Renal pelvis (tissue), 12 donors: Measurements from ENCODE around the gene CYP1B1. TPM values are rescaled to one million over a fixed set of nuclear protein-coding genes. Genes with fewer than 3 reads are reported as not detected.
"Not testable (repeated sequence)": the region's sequence is repeated elsewhere in the genome, so short reads cannot be mapped to it uniquely, and the experiment has no call there.

Experiments used
- DNase-seq: peaks from one replicate; pipeline ENCODE4 v3.0.0-alpha.2; 2013
- long read RNA-seq, 16 experiments: transcript quantifications; one replicate each; lab custom pipeline, GENCODE V29; 2026
- polyA plus RNA-seq, 3 donors: library from polyadenylated mRNA; unstranded; fragments of 120-200 nt; gene quantifications; one replicate each; pipeline ENCODE4 v1.2.1, GENCODE V29; 2013; ENCODE audit not compliant: insufficient read length in 3 of 3

CYP1B1 gene
- polyA plus RNA-seq: 10 to 100 TPM; 64.7 to 99.3 (median 80.0) TPM
- long read RNA-seq, donor 1, full-length matches to known transcripts: 24 of 29 reads
- long read RNA-seq, donor 1, partial matches to known transcripts: 5 of 29 reads
- long read RNA-seq, donor 1, other reads (novel, unspliced or antisense): 0 of 29 reads
- long read RNA-seq, donor 2, full-length matches to known transcripts: 18 of 30 reads
- long read RNA-seq, donor 2, partial matches to known transcripts: 12 of 30 reads
- long read RNA-seq, donor 2, other reads (novel, unspliced or antisense): 0 of 30 reads
- long read RNA-seq, donor 3, full-length matches to known transcripts: 23 of 42 reads
- long read RNA-seq, donor 3, partial matches to known transcripts: 19 of 42 reads
- long read RNA-seq, donor 3, other reads (novel, unspliced or antisense): 0 of 42 reads
- long read RNA-seq, donor 4, full-length matches to known transcripts: 10 of 18 reads
- long read RNA-seq, donor 4, partial matches to known transcripts: 8 of 18 reads
- long read RNA-seq, donor 4, other reads (novel, unspliced or antisense): 0 of 18 reads
- long read RNA-seq, donor 5, full-length matches to known transcripts: 16 of 16 reads
- long read RNA-seq, donor 5, partial matches to known transcripts: 0 of 16 reads
- long read RNA-seq, donor 5, other reads (novel, unspliced or antisense): 0 of 16 reads
- long read RNA-seq, donor 6, full-length matches to known transcripts: 17 of 22 reads
- long read RNA-seq, donor 6, partial matches to known transcripts: 5 of 22 reads
- long read RNA-seq, donor 6, other reads (novel, unspliced or antisense): 0 of 22 reads
- long read RNA-seq, donor 7, full-length matches to known transcripts: 28 of 42 reads
- long read RNA-seq, donor 7, partial matches to known transcripts: 14 of 42 reads
- long read RNA-seq, donor 7, other reads (novel, unspliced or antisense): 0 of 42 reads
- long read RNA-seq, donor 8, full-length matches to known transcripts: 112 of 189 reads
- long read RNA-seq, donor 8, partial matches to known transcripts: 77 of 189 reads
- long read RNA-seq, donor 8, other reads (novel, unspliced or antisense): 0 of 189 reads
- long read RNA-seq, donor 9, full-length matches to known transcripts: 29 of 49 reads
- long read RNA-seq, donor 9, partial matches to known transcripts: 20 of 49 reads
- long read RNA-seq, donor 9, other reads (novel, unspliced or antisense): 0 of 49 reads
- long read RNA-seq, donor 10, full-length matches to known transcripts: 20 of 38 reads
- long read RNA-seq, donor 10, partial matches to known transcripts: 18 of 38 reads
- long read RNA-seq, donor 10, other reads (novel, unspliced or antisense): 0 of 38 reads
- long read RNA-seq, donor 11, full-length matches to known transcripts: 21 of 28 reads
- long read RNA-seq, donor 11, partial matches to known transcripts: 7 of 28 reads
- long read RNA-seq, donor 11, other reads (novel, unspliced or antisense): 0 of 28 reads
- long read RNA-seq, donor 12, full-length matches to known transcripts: 34 of 49 reads
- long read RNA-seq, donor 12, partial matches to known transcripts: 15 of 49 reads
- long read RNA-seq, donor 12, other reads (novel, unspliced or antisense): 0 of 49 reads
- long read RNA-seq, donor 13, full-length matches to known transcripts: 16 of 22 reads
- long read RNA-seq, donor 13, partial matches to known transcripts: 6 of 22 reads
- long read RNA-seq, donor 13, other reads (novel, unspliced or antisense): 0 of 22 reads
- long read RNA-seq, donor 14: 0 reads
- long read RNA-seq, donor 15, full-length matches to known transcripts: 24 of 36 reads
- long read RNA-seq, donor 15, partial matches to known transcripts: 12 of 36 reads
- long read RNA-seq, donor 15, other reads (novel, unspliced or antisense): 0 of 36 reads
- long read RNA-seq, donor 16, full-length matches to known transcripts: 26 of 51 reads
- long read RNA-seq, donor 16, partial matches to known transcripts: 25 of 51 reads
- long read RNA-seq, donor 16, other reads (novel, unspliced or antisense): 0 of 51 reads

GRCh38 chr2:38075507-38076151 is at the start of gene CYP1B1:
CYP1B1 (minus strand) TSS chr2:38076151; CDS start chr2:38075388, 763 bp downstream.
- no peak for DNase-seq

GRCh38 chr2:38125007-38125406 is 49.1 kb upstream of the CYP1B1 start:
- no peak for DNase-seq

GRCh38 chr2:38123911-38124310 is 48.0 kb upstream of the CYP1B1 start:
- no peak for DNase-seq

- no peak for DNase-seq
These were observed 46.4 kb upstream of the CYP1B1 start for GRCh38 chr2:38122344-38122743.

GRCh38 chr2:38121481-38121880 is 45.5 kb upstream of the CYP1B1 start:
- DNase-seq: no peak

- DNase-seq: no peak
These were observed 44.9 kb upstream of the CYP1B1 start for GRCh38 chr2:38120829-38121228.

- DNase-seq: no peak
These were observed 44.3 kb upstream of the CYP1B1 start for GRCh38 chr2:38120264-38120592.

- no peak for DNase-seq
These were observed 40.8 kb upstream of the CYP1B1 start for GRCh38 chr2:38116762-38117161.

- peak; percentile 86 for DNase-seq
These were observed 39.5 kb upstream of the CYP1B1 start for GRCh38 chr2:38115216-38116032.

- DNase-seq: peak; percentile 62
These were observed 38.2 kb upstream of the CYP1B1 start for GRCh38 chr2:38113981-38114708.

GRCh38 chr2:38113051-38113450 is 37.1 kb upstream of the CYP1B1 start:
- no peak for DNase-seq

- DNase-seq: not testable (repeated sequence)
These were observed 35.4 kb upstream of the CYP1B1 start for GRCh38 chr2:38111350-38111749.

GRCh38 chr2:38109732-38110181 is 33.8 kb upstream of the CYP1B1 start:
- peak; percentile 78 for DNase-seq

GRCh38 chr2:38108907-38109731 is 33.2 kb upstream of the CYP1B1 start:
- DNase-seq: no peak

- DNase-seq: no peak
These were observed 31.9 kb upstream of the CYP1B1 start for GRCh38 chr2:38107738-38108410.

- DNase-seq: peak; percentile 67
These were observed 30.6 kb upstream of the CYP1B1 start for GRCh38 chr2:38106405-38107094.
